Vagina (tissue), 2 donors: ENCODE data around the gene ARHGEF12. TPM values are rescaled to one million over a fixed set of nuclear protein-coding genes. Genes with fewer than 3 reads are reported as not detected.

Experiments
- DNase-seq, 2 donors: peaks; one replicate each; pipeline ENCODE4 v3.0.0-alpha.2; 2017; ENCODE audit errors: extremely low spot score in 2 of 2
- H3K27ac ChIP-seq: fragments of 200-600 bp; sonication (generic); one replicate; pipeline ENCODE4 v1.5.1; 2019
- H3K27me3 ChIP-seq: fragments of 200-600 bp; sonication (generic); one replicate; pipeline ENCODE4 v1.5.1; 2019
- H3K36me3 ChIP-seq, 2 donors: fragments of 200-600 bp; sonication (generic); one replicate each; pipeline ENCODE4 v1.5.1; 2017 to 2019
- H3K4me1 ChIP-seq: fragments of 200-600 bp; sonication (generic); one replicate; pipeline ENCODE4 v1.5.1; 2019
- H3K4me3 ChIP-seq, 2 donors: fragments of 200-600 bp; sonication (generic); 1 replicate in 1 of 2; 2 replicates in 1 of 2; pipeline ENCODE4 v1.5.1; 2016 to 2019
- H3K9me3 ChIP-seq: fragments of 200-600 bp; sonication (generic); one replicate; pipeline ENCODE4 v1.5.1; 2019
- POLR2A ChIP-seq, 2 donors: fragments of 450-650 bp; IDR thresholded peaks; one replicate each; pipeline ENCODE4 v1.6.1; 2017; ENCODE audit warnings: antibody characterized with exemption in 2 of 2, mild to moderate bottlenecking in 2 of 2, moderate library complexity in 2 of 2
- POLR2AphosphoS5 ChIP-seq, 2 donors: sonication (generic); formaldehyde crosslinking; IDR thresholded peaks; one replicate each; pipeline ENCODE4 v1.9.0; 2017; ENCODE audit warnings: antibody characterized with exemption in 2 of 2, mild to moderate bottlenecking in 2 of 2, low read depth in 1 of 2; ENCODE audit not compliant: insufficient read depth in 1 of 2
- intact Hi-C: fragments of 100-400 bp; cut with DNase I; formaldehyde crosslinking; loops from one replicate; pipeline ENCODE4 v1.15.1; 2023
- total RNA-seq: library from RNA; depleted of rRNA; stranded (reverse); fragments of >200 nt; gene quantifications from one replicate; pipeline ENCODE4 v1.2.3, GENCODE V29; 2016
- TF ChIP-seq, protein P1 (sequence below), 3 experiments: fragments of 450-650 bp in 2 of 3; fragments of 200-600 bp in 1 of 3; sonication (generic) in 1 of 3; IDR thresholded peaks; one replicate each; pipeline ENCODE4 v1.5.1; 2017 to 2019; ENCODE audit warnings: antibody characterized with exemption in 3 of 3, mild to moderate bottlenecking in 2 of 3, moderate library complexity in 2 of 3

The ARHGEF12 gene
- total RNA-seq, 1 donor from 2014 or later = 106 TPM

DNA sequence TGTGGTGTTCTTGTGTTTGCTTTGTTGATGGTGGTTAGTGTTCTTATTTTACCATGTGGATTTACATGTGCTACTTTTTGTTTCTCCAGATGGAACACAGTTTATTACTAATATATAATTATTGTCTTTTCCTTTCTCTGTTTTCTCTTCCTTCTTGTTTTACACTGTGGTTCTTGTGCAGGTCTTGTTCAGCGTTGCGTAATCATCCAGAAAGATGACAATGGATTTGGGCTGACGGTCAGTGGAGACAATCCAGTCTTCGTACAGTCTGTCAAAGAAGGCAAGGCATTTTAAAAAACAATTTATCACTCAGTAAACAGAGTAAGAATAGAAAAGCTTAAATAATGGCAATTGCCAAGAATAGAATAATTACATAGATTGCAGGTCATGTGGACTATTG lies 84.4 kb downstream of the ARHGEF12 start:
- DNase-seq = no peak
- Histone ChIP-seq H3K27ac (no peak overlapping the region), H3K4me3 (no peak overlapping the region), H3K36me3 (peaks cover 0 to 18% of the 10 kb centered on the region in 2 donors), H3K9me3 (no peaks in the 10 kb centered on the region), H3K4me1 (peaks cover 10% of the 10 kb centered on the region), H3K27me3 (no peaks in the 10 kb centered on the region)
- TF ChIP-seq POLR2A (IDR thresholded peaks at IDR 0.05) = no peak
- TF ChIP-seq, protein P1, sequence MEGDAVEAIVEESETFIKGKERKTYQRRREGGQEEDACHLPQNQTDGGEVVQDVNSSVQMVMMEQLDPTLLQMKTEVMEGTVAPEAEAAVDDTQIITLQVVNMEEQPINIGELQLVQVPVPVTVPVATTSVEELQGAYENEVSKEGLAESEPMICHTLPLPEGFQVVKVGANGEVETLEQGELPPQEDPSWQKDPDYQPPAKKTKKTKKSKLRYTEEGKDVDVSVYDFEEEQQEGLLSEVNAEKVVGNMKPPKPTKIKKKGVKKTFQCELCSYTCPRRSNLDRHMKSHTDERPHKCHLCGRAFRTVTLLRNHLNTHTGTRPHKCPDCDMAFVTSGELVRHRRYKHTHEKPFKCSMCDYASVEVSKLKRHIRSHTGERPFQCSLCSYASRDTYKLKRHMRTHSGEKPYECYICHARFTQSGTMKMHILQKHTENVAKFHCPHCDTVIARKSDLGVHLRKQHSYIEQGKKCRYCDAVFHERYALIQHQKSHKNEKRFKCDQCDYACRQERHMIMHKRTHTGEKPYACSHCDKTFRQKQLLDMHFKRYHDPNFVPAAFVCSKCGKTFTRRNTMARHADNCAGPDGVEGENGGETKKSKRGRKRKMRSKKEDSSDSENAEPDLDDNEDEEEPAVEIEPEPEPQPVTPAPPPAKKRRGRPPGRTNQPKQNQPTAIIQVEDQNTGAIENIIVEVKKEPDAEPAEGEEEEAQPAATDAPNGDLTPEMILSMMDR (IDR thresholded peaks at IDR 0.05) = no peak
- no peak for TF ChIP-seq POLR2AphosphoS5 (IDR thresholded peaks at IDR 0.05; ENCODE audit: insufficient read depth in 1 of 2, low read depth in 1 of 2)
- intact Hi-C loops = no loop called here

- no peak for TF ChIP-seq POLR2AphosphoS5 (IDR thresholded peaks at IDR 0.05; ENCODE audit: insufficient read depth in 1 of 2, low read depth in 1 of 2)
- no peak for TF ChIP-seq POLR2A (IDR thresholded peaks at IDR 0.05)
- TF ChIP-seq, protein P1 (IDR thresholded peaks at IDR 0.05) = no peak
- H3K9me3 ChIP-seq = no peaks in the 10 kb centered on the region
These were observed 88.2 kb downstream of the ARHGEF12 start for GRCh38 chr11:120424185-120424969.

DNA sequence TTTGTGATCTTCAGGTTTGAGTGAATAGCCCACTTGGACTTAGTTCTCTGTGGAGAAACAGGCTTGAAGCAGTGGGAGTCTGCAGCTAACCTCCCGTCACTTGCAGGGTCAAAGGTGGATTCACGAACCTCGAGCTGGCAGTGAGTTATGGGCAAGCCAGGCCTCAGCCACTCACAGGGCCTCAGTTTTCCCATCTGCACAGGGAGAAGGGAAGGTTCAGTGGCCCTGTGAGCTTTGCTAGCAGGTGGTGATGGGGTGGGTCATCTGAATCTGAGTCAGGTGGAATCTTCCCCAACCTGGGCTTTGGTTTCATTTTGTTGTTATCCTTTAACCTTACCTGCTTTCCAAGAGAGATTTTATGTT lies 88.7 kb downstream of the ARHGEF12 start:
- Histone ChIP-seq H3K4me1 (peaks cover 10% of the 10 kb centered on the region), H3K4me3 (no peak overlapping the region), H3K27ac (no peak overlapping the region), H3K27me3 (no peaks in the 10 kb centered on the region), H3K9me3 (no peaks in the 10 kb centered on the region), H3K36me3 (peaks cover 0 to 18% of the 10 kb centered on the region in 2 donors)
- intact Hi-C loops = no loop called here
- DNase-seq = no peak
- TF ChIP-seq POLR2AphosphoS5 (IDR thresholded peaks at IDR 0.05; ENCODE audit: insufficient read depth in 1 of 2, low read depth in 1 of 2) (no peak), POLR2A (IDR thresholded peaks at IDR 0.05) (no peak)
- TF ChIP-seq, protein P1 (IDR thresholded peaks at IDR 0.05) = no peak

More at GRCh38 chr11:120424185-120424969, 88.2 kb downstream of the ARHGEF12 start:
- no peak overlapping the region for H3K4me3 ChIP-seq
- no peak overlapping the region for H3K27ac ChIP-seq
- no peaks in the 10 kb centered on the region for H3K27me3 ChIP-seq
- no peak for DNase-seq
- H3K4me1 ChIP-seq = peaks cover 10% of the 10 kb centered on the region
- intact Hi-C loops = no loop called here
- H3K36me3 ChIP-seq = peaks cover 0 to 18% of the 10 kb centered on the region in 2 donors

DNA sequence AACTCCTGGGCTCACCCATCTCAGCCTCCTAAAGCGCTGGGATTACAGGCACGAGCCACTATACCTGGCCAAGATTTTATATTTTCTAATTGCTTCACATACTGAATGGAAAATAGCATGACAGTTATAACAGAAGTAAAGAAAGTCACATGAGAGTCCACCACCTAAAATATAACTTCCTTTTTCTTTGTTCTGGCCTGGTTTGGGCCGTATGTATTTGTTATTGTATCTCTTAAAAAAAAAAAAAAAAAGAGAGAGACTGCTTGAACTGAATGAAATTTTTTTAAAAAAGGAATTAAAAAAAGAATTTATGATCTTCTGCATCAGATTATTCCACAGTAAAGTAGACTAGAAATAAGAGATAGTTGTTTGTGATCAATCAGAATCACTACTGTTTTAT lies 89.3 kb downstream of the ARHGEF12 start:
- no peaks in the 10 kb centered on the region for H3K27me3 ChIP-seq
- H3K4me1 ChIP-seq = peaks cover 10% of the 10 kb centered on the region
- H3K36me3 ChIP-seq = peaks cover 0 to 18% of the 10 kb centered on the region in 2 donors
- H3K9me3 ChIP-seq = no peaks in the 10 kb centered on the region
- H3K27ac ChIP-seq = no peak overlapping the region
- no peak overlapping the region for H3K4me3 ChIP-seq
- intact Hi-C loops = no loop called here
- TF ChIP-seq POLR2AphosphoS5 (IDR thresholded peaks at IDR 0.05; ENCODE audit: insufficient read depth in 1 of 2, low read depth in 1 of 2) (no peak), POLR2A (IDR thresholded peaks at IDR 0.05) (no peak)
- TF ChIP-seq, protein P1 (IDR thresholded peaks at IDR 0.05) = no peak
- no peak for DNase-seq

DNA sequence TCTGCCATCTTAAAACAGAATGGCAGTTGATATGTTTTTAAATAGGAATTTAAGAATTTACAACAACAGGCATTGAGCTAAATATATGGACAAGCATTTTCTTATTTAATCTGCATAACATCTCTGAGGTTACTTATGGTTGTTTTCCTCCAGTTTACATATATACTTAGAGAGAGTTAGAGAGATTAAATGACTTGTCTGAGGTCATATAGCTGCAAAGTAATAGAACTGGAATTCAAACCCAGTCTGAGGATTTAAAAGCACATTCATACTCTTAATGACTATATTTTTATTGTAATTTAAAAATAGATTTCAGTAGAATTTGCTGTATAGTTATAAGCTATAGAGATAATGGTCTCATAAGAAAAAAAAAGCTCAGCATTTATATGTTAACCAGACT lies 93.9 kb downstream of the ARHGEF12 start:
- intact Hi-C loops = no loop called here
- H3K36me3 ChIP-seq = no peaks in the 10 kb centered on the region
- DNase-seq = no peak

More for the DNA sequence above, 93.9 kb downstream of the ARHGEF12 start:
- Histone ChIP-seq H3K4me3 (no peak overlapping the region), H3K9me3 (no peaks in the 10 kb centered on the region), H3K27me3 (no peaks in the 10 kb centered on the region), H3K27ac (no peak overlapping the region), H3K4me1 (peaks cover 20% of the 10 kb centered on the region)
- TF ChIP-seq POLR2A (IDR thresholded peaks at IDR 0.05) = no peak
- no peak for TF ChIP-seq POLR2AphosphoS5 (IDR thresholded peaks at IDR 0.05; ENCODE audit: insufficient read depth in 1 of 2, low read depth in 1 of 2)
- TF ChIP-seq, protein P1 (IDR thresholded peaks at IDR 0.05) = no peak
